Activated gamma-delta T cell (primary cell): ENCODE results near the gene BDH1.
"Not testable (repeated sequence)": the region's sequence is repeated elsewhere in the genome, so short reads cannot be mapped to it uniquely, and the experiment has no call there.

Experiments
- DNase-seq: peaks from one replicate; lab custom pipeline; 2025; lab: John Stamatoyannopoulos, UW

The BDH1 gene

GRCh38 chr3:197521277-197522182, 34.2 kb downstream of the BDH1 start:
- no peak for DNase-seq

DNA sequence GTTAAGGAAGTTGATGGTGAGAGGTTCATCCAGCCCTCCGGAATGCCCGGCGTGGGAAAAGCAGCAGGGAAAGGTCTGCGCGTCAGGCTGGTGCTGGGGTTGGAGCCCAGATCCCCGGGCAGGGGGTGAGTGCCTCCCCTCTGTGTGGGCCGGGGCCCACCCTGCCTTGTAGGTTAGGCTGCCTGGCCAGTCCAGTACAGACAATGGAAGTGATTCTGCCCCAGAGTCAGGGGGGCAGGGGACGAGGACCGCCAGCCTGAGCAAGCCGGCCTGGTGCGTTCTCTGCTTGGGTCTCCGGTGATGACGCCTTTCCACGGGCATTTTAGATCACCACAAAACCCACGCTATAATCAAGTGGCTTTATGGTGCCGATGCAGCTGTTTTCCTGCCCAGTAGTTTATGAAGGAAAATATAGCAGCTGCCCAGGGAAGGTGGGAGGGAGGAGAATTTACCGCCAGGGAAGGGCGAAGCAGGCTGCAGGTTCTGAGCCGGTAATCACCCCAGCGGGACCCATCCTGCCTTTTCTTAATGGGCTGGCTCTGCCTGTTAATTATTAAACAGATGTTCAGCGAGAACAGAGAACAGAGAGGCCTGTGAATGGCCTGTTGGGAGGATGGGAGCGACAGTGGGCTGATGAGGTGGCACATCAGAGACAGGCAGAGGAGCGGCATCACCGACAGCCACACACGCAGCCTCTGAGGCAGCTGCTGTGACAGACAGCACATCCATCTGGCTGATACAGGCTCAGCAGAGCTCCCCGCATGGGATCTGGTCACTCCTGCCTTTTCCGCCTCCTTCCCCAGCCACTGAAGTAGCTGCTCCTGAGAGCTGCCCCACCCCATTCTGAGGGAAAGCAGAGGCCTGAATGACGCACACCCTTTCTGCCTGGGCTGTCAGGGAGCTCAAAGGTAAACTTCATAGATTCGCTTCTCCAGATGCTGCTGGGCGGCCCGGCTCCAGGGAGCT, 35.2 kb downstream of the BDH1 start:
- DNase-seq = no peak

DNA sequence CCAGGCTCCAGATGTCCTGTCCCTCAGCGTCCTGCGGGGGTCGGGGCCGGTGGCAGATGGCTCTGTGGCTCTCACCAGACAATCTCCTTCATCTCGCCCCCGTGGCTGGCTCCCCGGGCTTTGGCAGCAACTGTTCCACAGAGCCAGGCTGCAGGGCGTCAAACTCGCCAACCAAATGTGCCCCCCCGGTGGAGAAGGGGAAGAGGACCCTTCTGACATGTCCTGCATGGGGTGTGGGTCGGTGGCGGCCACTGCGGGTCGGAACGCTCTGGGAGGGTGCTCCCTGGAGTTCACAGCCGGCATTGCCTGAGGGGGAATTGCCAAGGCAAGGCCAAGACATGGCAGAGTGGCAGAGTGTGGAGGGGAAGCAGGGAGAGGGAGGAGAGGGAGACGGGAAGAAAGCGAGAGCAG, 36.0 kb downstream of the BDH1 start:
- no peak for DNase-seq

- no peak for DNase-seq
These were observed 36.8 kb downstream of the BDH1 start for GRCh38 chr3:197518881-197519421.

GRCh38 chr3:197517922-197518683, 37.7 kb downstream of the BDH1 start:
- not testable (repeated sequence) for DNase-seq

DNA sequence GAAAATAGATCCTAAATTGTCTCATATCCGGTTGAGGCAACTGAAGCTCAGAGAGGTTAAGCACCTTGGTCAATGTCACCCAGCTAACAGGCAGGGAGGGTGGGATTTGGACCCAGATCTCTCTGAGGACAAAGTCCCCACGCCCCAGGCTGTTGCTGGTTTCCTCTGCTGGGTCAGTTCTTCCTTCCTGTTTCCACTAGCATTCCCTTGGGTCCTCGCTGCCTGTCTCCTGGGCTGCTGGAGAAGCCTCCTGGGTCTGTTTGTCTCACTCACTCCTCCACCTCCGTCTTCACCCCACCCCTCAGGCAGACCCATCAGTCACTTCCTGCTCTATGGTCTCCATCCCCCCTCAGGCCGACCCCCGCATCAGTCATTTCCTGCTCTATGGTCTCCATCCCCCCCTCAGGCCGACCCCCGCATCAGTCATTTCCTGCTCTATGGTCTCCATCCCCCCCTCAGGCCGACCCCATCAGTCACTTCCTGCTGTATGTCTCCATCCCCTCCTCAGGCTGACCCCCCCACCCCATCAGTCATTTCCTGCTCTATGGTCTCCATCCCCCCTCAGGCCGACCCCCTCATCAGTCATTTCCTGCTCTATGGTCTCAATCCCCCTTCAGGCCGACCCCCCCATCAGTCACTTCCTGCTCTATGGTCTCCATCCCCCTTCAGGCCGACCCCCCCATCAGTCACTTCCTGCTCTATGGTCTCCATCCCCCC, 38.7 kb downstream of the BDH1 start:
- DNase-seq = not testable (repeated sequence)

GRCh38 chr3:197516517-197516889, 39.3 kb downstream of the BDH1 start:
- DNase-seq = no peak

DNA sequence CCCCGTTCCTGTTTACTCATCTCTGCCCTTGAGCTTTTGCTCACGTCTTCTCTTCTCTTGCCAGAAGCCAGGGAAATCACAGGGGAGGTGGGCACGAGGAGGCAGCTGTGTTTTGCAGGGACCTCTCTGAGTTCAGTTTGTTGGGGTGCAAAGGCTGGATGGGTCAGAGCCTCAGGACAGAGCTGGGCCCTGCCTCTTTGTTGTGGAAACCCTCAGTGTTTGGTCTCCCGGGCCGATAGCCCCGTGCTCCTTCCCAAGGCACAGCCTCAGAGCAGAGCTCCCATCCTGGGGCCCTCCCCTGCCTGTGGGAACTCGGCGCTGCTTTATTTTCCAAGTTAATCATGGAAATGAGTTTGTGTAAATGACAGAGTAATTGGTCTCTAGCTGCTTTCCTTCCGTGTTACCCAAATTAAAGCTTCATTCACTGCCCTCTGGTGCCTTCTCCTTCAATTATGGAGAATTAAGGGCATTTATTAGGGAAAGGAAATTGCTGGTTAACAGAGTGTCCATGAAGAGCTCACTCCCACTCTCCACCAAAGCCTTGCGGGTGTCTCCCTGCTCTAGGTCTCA, 40.9 kb downstream of the BDH1 start:
- DNase-seq = no peak

DNA sequence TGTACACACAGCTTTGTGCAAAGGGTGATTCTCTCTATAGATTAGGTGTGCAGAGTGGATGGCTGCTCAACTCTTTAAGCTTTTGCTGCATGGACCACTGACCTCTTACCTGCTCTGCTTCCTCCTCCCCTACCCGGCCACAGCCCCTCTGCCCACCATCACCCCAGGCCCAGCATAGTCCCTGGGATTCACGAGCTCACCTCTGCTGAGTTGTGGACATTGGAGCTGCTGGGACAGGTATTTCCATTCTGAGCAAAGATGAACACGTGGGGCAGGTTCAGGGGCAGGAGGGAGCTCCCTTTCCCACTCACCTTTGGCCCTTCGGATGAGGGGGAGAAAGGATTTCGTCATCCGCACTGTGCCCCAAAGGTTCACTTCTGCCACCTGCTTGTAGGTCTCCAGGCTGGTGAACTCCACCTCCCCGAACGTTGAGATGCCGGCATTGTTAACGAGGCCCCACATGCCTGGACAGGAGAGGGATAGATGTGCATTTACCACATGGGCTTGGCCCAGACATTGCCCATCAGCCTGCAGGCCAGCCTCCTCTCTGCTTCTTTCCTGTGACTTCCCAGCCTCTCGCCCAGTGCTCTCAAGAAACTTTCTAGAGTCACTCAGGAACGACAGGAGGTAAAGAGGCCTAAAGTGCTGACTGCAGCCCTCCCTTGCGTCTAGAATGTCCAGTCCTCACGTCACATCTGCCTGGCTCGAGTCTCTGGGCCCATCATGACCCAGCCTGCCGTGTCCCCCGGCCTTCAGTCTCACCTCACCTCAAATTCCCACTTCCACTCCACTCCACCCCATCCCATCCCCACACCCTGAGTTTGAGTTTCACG, 41.6 kb downstream of the BDH1 start:
- no peak for DNase-seq

- no peak for DNase-seq
These were observed 42.8 kb downstream of the BDH1 start for GRCh38 chr3:197512691-197513571.

GRCh38 chr3:197511853-197512635, 43.7 kb downstream of the BDH1 start:
- DNase-seq = no peak

- no peak for DNase-seq
These were observed 44.6 kb downstream of the BDH1 start for GRCh38 chr3:197511130-197511529.

- no peak for DNase-seq
These were observed 45.1 kb downstream of the BDH1 start for GRCh38 chr3:197510642-197511018.

- DNase-seq = no peak
These were observed 46.6 kb downstream of the BDH1 start for GRCh38 chr3:197508924-197509775.

DNA sequence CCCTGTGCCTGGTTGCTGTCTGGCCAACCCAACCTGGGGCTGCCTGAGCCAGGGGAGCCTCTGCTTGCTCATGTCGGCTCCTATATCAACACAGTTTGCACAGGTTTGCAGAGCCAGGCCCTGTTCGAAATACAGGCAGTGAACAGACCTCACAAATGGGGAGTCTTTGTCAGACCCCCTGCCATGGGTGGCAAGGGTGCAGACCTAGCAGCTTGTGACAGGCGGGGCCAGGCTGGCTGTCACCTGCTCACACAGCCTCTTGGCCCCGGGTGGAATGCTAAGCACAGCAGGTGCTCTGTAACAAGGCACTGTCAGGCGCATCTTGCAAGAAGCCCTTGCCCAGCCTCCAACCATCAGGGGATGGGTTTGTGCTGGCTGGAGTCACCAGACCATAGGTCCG, 47.3 kb downstream of the BDH1 start:
- DNase-seq = no peak

- DNase-seq = no peak
These were observed 47.7 kb downstream of the BDH1 start for GRCh38 chr3:197508051-197508451.

DNA sequence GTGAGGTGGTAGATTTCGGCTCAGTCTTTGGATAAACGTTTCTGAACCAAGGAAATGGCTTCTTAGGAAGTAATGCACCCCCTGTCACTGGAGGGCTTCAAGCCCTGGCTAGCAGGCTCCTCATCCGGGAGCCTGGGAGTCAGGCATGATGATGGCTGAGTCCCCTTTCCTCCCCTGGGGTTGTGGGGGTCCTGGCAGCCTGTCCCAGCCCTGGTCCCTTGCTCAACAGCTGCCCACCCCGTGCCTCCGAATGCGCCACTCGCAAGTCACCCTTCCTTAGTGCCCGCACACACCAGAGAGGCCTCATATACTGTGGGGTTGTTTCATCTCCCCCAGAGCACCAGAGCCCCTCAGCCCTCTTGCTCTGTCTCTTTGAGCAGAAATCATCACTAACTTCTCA, 48.2 kb downstream of the BDH1 start:
- no peak for DNase-seq
